ENCODE results near the gene HAVCR2.
A peak's percentile ranks its signal among the peaks of the same experiment; 100 is the strongest.

Gene HAVCR2

DNA sequence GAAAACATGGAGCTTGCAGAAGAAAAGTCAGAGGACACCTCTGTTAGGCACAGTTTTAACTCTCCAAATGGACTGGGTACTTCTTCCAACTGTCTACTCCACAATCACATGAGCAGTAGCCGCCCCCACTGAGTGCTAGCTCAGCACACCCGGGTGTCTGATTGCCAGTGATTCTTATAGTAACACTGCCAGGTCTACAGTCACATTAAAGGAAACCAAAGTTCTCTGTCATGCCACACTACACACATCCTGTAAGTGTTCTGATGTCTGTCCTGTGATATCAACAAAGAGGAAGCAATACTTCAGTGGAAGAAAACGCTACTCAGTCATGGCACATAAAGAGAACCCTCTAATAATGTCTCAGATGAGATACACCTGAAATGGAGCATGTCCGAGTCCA is at the start of gene HAVCR2:
TSS of gene HAVCR2 (minus strand) at position 69 of the 400 bp plus-strand sequence. CDS start at position 8, 61 bp downstream.
- no peak for DNase-seq (ENCODE audit: low read depth)

DNA sequence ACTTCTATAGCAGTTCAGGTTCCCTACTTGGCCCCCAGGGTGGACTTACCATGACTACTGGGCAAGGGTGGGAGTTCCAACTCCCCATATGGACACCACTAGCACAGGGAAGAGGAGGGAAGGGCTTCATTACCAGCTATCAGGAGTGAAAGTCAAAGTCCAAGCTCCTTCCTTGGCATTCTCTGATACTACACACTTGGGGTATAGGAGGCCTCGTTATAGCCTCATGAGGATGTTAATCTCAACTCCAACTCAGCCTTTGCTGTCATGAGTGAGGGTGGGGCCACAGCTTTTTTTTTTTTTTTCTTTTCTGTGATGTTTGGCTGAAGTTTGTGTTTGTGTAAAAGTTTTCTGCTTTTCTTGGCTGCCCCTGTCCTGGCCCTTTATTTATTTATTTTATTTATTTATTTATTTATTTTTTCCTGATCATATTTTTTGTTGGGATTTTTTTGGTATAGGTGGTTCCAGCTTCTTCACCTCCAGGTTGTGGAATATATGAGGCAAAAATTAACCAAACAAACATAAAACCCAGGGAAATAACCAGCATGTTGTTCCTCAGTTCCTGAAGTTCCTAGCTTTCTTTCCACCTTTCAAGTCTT is 48.5 kb upstream of the HAVCR2 start:
- no peak for DNase-seq (ENCODE audit: low read depth)

DNA sequence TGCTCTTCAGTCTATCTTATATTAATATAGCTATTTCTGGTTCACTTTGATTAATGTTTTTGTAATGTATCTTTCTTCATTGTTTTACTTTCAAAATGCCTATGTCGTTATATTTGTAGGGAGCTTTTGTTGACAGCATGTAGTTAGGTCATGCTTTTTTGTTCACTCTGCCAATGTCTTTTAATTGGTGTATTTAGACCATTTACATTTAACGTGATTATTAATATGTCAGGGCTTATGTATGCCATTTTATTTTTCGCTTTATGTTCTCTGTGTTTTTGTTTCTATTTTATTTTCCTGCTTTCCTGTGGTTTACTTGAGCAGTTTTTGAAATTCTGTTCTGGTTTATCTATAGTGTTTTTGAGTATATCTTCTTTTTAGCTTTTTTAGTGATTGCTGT is 46.5 kb upstream of the HAVCR2 start:
- DNase-seq (ENCODE audit: low read depth) = no peak

DNA sequence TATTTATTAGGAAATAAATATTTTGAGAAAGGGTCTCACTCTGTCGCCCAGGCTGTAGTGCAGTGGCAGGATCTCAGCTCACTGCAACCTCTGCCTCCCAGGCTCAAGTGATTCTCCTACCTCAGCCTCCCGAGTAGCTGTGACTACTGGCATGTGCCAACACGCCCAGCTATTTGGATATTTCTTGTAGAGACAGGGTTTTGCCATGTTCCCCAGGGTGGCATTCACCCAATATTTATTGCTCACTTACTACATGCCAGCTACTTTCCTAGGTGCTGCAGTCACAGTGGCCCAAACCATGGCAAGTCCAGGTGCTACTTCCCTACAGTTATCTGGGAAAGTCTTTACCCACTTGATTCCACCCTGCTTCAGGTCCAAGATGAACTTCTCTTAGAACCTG is 42.2 kb upstream of the HAVCR2 start:
- no peak for DNase-seq (ENCODE audit: low read depth)

DNA sequence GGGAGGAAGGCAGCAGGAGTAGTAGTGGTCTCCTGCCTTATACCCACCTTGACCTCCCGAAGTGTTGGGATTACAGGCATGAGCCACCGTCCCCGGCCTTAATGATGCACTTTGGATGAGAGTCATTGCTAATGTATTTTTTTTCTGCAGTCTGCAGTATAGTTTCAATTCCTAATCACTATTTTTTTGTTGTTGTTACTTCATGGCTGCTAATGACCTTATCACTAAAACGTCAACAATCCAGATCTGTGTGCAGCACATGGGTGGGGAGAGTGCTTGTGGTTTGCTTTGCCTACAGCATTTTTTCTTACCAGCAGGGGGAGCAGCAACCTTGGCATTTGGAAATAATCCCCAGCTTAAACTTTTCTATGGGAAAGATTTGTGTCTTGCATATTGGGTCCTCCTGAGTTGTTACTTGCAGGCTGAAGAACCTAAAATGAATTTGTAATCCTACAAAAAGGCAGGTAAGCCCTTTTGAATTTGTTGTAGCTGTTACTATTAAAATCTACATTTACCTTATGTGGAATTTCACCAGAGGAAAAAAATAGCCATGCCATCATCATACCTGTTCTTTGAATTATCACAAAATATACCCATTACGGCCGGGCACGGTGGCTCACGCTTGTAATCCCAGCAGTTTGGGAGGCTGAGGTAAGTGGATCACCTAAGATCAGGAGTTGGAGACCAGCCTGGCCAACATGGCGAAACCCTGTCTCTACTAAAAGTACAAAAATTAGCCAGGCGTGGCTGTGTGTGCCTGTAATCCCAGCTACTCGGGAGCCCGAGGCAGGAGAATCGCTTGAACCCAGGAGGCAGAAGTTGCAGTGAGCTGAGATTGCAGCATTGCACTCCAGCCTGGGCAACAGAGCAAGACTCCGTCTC is 40.1 kb upstream of the HAVCR2 start:
- peak; percentile 67 for DNase-seq (ENCODE audit: low read depth)

DNA sequence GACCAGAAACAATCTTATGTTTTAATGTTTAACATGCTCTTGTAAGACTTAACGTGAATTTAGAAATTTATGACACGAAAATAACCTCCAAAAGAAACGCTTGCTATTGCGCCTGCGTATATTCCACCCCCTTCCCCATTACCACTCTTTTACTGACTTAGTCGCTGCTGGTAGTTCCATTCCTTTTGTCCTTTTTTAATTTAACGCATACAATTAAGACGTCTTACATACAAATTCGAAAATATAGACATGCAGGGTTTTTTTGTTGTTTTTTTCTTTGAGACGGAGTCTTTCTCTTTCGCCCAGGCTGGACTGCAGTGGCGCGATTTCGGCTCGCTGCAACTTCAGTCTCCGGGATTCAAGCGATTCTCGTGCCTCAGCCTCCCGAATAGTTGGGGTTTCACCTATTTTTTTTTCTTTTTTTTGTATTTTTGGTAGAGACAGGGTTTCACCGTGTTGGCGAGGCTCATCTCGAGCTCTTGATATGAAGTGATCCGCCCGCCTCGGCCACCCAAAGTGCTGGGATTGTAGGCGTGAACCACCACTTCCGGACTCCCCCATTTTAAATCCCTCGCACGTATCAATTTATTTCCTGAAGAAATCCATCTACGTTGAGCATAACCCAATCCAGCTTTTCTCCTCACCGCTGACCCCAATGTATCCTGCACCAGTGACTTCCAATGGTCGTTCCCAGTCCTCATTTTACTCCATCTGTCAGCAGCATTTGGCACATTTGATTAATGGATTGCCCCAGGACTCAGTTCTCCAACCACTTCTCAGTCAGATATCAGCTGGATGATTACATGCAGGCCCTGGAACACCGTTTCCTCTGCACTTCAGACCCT is 34.5 kb upstream of the HAVCR2 start:
- DNase-seq (ENCODE audit: low read depth) = peak; percentile 17

DNA sequence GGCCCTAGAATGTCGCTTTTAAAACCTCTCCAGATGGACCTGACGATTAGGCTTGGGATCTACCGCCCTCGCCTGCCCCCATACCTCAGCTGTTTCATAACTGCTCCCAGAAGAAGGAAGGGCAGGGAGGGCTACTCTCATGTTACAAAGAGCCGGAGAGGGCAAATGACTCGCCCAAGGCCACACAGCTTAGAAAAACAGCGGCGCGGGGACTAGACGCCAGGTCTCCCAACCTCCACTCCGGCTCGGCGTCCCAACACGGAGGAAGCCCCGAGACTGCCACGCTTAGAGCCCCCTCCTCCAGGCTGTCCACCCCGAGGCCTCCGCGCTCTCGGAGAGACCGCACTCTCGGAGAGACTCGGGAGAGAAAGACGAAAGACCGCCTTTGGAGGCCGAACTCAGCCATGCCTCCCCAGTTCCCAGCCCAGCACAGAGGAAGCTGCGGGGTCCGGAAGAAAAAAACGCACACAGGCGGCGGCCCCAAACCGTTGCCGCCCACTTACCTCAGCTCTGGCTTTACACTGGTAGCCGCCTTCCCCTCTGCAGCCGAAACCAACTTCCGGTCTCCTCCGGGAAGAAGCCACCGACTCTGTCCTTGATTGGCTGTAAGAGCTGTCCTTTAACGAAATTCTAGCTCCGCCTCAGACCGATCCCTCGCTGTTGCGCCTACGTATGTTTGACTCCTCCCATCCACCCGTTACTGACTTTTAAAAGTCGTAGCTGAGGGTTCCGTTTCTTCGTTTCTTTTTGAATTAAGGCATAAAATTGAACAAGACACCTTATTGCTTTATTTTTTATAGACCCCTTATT is 33.7 kb upstream of the HAVCR2 start, which contains the start of gene MED7:
TSS of gene MED7 (minus strand) at position 549 of the 810 bp plus-strand sequence. CDS start 3,434 bp downstream, outside the sequence.
- peak; percentile 100 for DNase-seq (ENCODE audit: low read depth)

DNA sequence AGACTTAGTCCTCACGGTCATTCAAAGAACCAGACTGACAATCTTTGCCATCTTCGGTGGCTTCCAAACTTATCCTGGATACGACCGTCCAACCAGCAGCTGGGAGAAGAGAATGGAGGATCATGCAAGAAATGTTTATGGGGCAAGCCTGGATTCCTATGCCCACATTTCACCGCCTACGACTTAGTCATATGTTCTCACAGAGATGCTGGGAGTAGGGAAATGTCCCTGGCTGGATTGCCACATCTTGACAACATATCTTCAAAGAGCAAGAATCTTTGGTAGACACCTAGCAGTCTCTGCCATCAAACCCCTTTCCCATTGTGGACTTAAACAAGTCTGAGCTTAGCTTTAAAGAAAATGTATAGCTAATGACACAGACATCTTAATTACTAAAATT is 28.8 kb upstream of the HAVCR2 start:
- peak; percentile 34 for DNase-seq (ENCODE audit: low read depth)

DNA sequence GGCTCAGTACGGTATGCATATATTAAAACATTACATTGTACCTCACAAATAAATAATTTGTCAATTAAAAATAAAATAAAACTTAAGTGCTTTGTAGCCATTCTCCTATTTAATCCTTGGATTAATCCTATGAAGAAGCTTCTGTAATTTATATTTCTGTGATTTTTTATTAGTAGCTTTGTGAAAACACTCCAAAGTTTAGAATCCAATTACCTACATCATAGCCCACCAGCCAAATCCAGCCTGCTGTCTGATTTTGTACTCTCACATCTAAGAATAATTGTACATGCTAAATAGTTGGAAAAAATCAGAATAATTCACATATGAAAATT is 23.4 kb upstream of the HAVCR2 start:
- DNase-seq (ENCODE audit: low read depth) = no peak

DNA sequence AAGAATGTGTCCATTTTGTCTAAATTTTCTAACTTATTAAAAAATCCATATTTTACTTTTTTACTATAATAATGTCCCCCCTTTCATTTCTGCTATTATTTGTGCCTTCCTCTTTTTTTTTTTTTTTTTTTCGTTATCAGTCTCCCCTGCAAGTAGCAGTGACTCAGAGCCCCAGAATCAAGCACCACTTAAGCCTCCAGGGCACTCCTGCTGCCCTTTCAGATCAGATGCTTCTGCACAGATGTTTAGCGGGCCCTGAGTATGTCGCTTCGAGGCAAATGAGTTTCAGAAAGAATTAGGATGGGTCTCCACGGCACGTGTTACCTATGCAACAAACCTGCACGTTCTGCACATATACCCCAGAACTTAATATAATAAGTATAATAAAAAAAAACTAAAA is 22.1 kb upstream of the HAVCR2 start:
- peak; percentile 40 for DNase-seq (ENCODE audit: low read depth)

DNA sequence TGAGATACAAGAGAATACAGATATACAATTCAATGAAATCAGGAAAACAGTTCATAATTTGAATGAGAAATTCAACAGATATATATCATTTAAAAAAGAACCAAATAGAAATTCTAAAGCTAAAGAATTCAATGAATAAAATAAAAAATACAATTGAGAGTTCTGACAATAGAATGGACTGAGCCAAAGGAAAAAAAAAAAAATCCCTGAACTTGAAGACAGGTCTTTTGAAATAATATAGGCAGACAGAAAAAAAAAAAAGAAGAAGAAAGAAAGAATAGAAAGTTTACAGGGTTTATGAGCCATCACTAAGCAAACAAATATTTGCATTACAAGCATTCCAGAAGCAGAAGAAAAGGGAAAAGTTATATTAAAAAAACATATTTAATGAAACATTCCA is 12.9 kb upstream of the HAVCR2 start:
- DNase-seq (ENCODE audit: low read depth) = no peak

DNA sequence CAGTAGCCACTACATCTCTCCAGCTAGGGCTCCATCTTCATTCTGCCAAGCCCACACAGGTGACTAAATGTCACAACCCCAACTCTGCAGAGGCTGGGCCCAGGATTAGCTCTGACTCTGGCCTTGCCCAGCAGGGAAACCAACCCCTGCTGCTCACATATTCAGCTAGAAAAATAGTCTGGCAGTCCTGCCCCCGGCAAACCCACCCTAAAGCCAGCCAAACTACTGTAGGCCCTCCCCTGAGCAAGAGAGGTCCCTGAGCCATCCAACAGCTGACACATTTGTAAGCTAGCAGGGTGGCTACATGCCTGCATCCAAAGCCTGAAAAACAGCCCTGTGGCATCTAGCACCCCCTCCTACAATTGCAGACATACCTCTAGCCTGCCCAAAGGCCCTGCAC is 11.3 kb upstream of the HAVCR2 start:
- no peak for DNase-seq (ENCODE audit: low read depth)

DNA sequence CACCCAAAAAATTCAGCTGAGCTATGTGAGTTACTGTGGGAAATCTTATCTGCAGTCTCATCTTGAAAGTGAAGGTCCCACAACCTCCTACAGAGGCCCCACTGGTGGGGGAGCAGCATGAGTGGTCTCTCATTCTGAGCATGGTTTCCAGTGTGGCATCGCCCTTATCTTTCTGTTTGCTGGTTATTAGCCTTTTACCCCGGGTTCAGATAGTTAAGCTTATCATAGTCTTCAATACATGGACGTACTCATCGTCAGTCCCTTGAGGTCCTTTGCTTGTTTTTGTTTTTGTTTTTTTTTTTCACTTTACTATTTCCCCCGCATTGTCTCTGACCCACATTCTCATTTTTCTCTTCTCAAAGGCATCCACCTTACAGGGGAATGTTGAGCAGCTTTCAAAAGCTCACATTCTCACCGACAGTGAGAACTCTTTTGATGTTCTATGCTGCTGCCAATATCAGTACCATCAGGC is 7.7 kb upstream of the HAVCR2 start:
- DNase-seq (ENCODE audit: low read depth) = no peak

DNA sequence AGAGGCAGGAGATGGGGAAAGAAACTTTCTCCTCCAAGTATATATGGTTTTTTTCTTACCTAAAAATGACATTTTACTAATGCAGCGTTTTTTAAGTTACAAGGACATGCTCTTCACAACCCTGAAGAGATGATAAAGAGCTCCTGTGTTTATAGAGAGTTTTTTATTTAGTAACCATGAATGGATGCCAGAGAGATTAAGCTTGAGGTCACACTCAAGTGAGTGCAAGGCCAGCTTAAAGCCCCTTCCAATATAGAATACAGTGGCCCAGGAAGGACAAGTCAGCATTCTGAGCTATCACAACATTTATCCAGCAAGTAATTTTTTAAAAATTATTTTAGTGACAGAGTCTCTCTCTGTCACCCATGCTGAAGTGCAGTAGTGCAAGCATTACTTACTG is 6.7 kb upstream of the HAVCR2 start:
- no peak for DNase-seq (ENCODE audit: low read depth)

DNA sequence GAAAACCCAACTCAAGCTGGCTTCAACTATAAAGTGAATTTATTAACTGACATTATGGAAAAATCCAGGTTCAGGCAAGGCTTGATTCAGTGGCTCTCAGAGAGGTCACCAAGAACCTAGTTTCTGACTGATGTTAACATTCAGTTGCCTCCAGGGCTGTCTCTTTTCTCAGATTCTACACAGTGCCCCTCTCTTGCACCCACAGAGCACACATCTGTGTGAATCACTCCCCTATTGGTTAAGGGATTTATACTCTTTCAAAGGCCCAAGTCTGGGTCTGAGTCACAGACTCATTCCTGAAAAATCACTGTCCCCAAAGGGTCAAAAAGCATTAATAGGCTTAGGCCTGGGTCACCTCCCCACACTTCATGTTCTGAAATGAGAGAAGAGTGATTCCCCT is 6.2 kb upstream of the HAVCR2 start:
- DNase-seq (ENCODE audit: low read depth) = no peak

DNA sequence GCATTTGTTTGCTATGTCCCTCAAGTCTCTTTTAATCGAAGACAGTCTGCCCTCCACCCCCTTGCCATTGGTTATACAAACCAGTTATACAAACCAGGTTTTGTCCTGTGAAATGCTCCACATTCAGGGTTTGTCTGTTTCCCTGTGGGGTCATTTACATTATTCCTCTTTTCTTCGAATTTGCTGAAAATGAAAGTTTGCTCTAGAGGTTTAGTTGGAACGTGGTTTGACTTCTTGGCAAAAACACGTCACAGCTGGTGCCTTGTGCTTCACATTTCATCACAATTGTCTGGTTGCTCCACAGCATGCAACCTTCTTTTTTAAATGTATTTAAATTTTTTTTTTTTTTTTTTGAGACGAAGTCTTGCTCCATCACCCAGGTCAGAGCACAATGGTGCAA is 4.2 kb upstream of the HAVCR2 start:
- DNase-seq (ENCODE audit: low read depth) = no peak

DNA sequence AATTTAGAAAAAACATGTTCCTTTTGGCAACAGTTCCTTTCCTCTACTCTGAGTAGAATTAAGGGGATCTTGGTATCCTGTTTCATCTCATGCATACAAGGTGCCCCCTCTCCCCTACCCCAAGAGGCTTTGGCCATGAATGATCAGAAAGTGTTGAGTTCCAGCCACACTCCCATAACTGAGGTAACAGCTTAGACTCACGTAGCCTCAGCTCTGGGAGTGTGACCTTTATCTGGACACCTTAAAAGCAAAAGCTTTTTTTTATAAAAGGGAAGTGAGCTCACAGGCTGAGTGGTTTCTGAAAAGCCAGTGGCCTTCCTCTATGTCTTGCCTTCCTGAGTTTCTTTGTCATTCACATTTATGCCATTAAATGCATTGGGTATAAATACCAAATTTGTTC is 900 bp upstream of the HAVCR2 start:
- no peak for DNase-seq (ENCODE audit: low read depth)

DNA sequence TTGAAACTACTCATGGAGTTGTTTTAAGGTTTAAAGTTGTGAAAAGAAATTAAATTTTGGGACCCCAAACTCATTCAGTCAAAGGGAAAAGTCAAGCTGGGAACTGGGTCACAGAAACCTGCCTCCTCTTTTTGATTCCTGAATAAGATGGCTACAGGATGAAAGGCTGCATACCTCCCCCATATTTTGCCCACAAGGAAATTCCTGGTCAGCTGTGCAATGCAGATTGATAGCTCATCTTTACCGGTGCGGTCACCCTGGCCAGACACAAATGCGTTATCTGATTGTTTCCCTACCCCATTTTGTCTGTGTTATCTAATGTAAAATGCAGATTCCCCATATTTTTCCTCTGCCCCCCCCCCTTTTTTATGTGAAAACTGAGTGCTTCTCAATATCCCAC is 1.3 kb downstream of the HAVCR2 start:
- DNase-seq (ENCODE audit: low read depth) = no peak

DNA sequence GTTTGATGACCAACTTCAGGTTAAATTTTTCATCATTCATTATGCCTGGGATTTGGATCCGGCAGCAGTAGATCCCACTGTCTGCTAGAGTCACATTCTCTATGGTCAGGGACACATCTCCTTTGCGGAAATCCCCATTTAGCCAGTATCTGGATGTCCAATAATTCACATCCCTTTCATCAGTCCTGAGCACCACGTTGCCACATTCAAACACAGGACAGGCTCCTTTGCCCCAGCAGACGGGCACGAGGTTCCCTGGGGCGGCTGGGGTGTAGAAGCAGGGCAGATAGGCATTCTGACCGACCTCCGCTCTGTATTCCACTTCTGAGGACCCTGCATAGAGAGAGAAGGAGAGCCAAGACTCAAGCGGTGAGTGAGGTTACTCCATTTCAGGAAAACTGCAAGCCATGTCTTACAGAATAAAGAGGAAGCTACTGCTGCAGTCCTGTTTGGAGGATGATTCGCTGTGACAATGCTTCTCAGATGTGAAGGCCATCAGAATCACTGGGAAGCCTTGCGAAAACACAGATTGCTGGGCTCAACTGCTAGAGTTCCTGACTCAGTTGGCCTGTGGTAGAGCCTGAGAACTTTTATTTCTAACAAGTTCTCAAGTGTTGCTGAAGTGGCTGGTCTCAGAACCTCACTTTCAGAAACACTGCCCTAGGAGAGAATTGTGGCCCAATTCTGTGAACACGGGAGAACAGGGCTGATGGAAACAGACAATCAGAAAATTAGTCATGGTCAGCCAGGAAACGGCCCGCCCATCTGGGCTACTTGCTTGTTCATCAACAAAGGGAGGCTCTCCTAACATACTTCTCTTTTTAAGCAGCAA is 2.0 kb downstream of the HAVCR2 start:
- DNase-seq (ENCODE audit: low read depth) = no peak

DNA sequence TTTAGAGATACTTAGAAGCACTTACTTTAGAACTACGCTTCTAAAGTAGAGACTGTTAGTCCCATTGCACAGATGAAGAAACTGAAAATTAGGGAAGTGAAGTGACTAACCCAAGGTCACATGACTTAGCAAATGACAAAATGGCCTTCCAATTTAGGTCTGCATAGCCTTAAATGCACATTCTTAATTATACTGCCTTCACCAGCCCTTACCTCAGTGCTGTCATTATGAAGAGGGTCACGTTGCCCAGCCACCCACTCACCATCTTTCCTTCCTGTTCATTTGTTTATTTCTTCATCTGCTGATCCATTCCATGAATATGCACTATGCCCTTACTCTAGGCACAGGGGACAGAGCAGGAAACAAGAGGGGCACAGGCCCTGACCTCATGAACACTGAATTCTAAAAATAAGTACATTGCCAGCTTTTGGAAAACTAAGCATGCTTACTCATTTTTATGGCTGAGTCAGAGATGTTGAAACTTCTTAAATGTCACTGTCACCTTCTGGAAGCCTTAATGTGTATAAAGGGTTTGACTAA is 8.6 kb downstream of the HAVCR2 start:
- peak; percentile 20 for DNase-seq (ENCODE audit: low read depth)

Measured in iris pigment epithelial cell (primary cell).